Measurements from ENCODE around the gene RPL7L1.

The RPL7L1 gene

GRCh38 chr6:42936398-42936797 is 57.0 kb downstream of the RPL7L1 start:
- DNase-seq: no peak

- no peak for DNase-seq
These were observed 58.4 kb downstream of the RPL7L1 start for GRCh38 chr6:42937548-42938427.

DNA sequence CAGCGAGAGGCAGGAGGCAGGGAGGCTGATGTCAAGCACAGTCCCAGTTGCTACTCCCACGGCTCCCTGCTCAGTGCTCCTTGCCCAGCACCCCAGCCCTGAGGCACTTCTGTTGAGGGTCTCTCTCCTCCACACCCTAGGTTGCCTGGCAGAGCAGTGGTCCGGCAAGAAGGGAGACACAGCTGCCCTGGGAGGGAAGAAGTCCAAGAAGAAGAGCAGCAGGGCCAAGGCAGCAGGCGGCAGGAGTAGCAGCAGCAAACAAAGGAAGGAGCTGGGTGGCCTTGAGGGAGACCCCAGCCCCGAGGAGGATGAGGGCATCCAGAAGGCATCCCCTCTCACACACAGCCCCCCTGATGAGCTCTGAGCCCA is 59.0 kb downstream of the RPL7L1 start:
- no peak for DNase-seq

GRCh38 chr6:42938987-42939809 is 59.8 kb downstream of the RPL7L1 start:
- DNase-seq: no peak

All from fibroblast of upper back skin (primary cell).